ENCODE measurements around the gene NLRP1.
"Not testable (repeated sequence)": the region's sequence is repeated elsewhere in the genome, so short reads cannot be mapped to it uniquely, and the experiment has no call there.

Gene NLRP1

GRCh38 chr17:5587438-5588032 lies 3.2 kb upstream of the NLRP1 start:
- DNase-seq (ENCODE audit: low read depth in 3 of 3), result peak in 1 of 3 experiments; percentile 35

GRCh38 chr17:5585836-5586521 lies 1.7 kb upstream of the NLRP1 start:
- no peak for DNase-seq (ENCODE audit: low read depth in 3 of 3)

- no peak for DNase-seq (ENCODE audit: low read depth in 3 of 3)
Measured at GRCh38 chr17:5585287-5585794, 1.0 kb upstream of the NLRP1 start.

GRCh38 chr17:5583426-5584382 lies 605 bp downstream of the NLRP1 start:
- no peak for DNase-seq (ENCODE audit: low read depth in 3 of 3)

GRCh38 chr17:5582209-5583185 lies 1.8 kb downstream of the NLRP1 start:
- no peak for DNase-seq (ENCODE audit: low read depth in 3 of 3)

GRCh38 chr17:5581655-5582054 lies 2.7 kb downstream of the NLRP1 start:
- no peak for DNase-seq (ENCODE audit: low read depth in 3 of 3)

GRCh38 chr17:5580969-5581368 lies 3.3 kb downstream of the NLRP1 start:
- no peak for DNase-seq (ENCODE audit: low read depth in 3 of 3)

- no peak for DNase-seq (ENCODE audit: low read depth in 3 of 3)
Measured at GRCh38 chr17:5580367-5580766, 3.9 kb downstream of the NLRP1 start.

GRCh38 chr17:5578768-5579167 lies 5.5 kb downstream of the NLRP1 start:
- DNase-seq (ENCODE audit: low read depth in 3 of 3), result not testable (repeated sequence)

GRCh38 chr17:5573017-5573416 lies 11.3 kb downstream of the NLRP1 start:
- not testable (repeated sequence) for DNase-seq (ENCODE audit: low read depth in 3 of 3)

- no peak for DNase-seq (ENCODE audit: low read depth in 3 of 3)
Measured at GRCh38 chr17:5571281-5571680, 13.0 kb downstream of the NLRP1 start.

GRCh38 chr17:5565808-5566207 lies 18.5 kb downstream of the NLRP1 start:
- DNase-seq (ENCODE audit: low read depth in 3 of 3), result no peak

GRCh38 chr17:5563456-5563855 lies 20.9 kb downstream of the NLRP1 start:
- no peak for DNase-seq (ENCODE audit: low read depth in 3 of 3)

GRCh38 chr17:5562661-5563360 lies 21.5 kb downstream of the NLRP1 start:
- no peak for DNase-seq (ENCODE audit: low read depth in 3 of 3)

GRCh38 chr17:5561736-5562571 lies 22.4 kb downstream of the NLRP1 start:
- DNase-seq (ENCODE audit: low read depth in 3 of 3), result no peak

- no peak for DNase-seq (ENCODE audit: low read depth in 3 of 3)
Measured at GRCh38 chr17:5560361-5560988, 23.8 kb downstream of the NLRP1 start.

- DNase-seq (ENCODE audit: low read depth in 3 of 3), result no peak
Measured at GRCh38 chr17:5558815-5559785, 25.2 kb downstream of the NLRP1 start.

- DNase-seq (ENCODE audit: low read depth in 3 of 3), result no peak
Measured at GRCh38 chr17:5557990-5558389, 26.3 kb downstream of the NLRP1 start.
